ENCODE data around the gene PXMP2. TPM values are rescaled to one million over a fixed set of nuclear protein-coding genes. Genes with fewer than 3 reads are reported as not detected.

PXMP2 gene
- total and polyA plus RNA-seq, 2 of the 8 experiments (the other 6 are each of a cell fraction or from before 2014, with no cell fraction given), result 13.8 to 15.1 TPM

GRCh38 chr12:132723764-132724140 is 36.4 kb downstream of the PXMP2 start:
- H4K8ac ChIP-seq (ENCODE audit: extremely low read depth, insufficient read depth, low read length), result no peak overlapping the region
- H4K20me1 ChIP-seq (replicated peaks in 1 of 2; ENCODE audit: control insufficient read depth in 1 of 2, insufficient read depth in 2 of 2, low read length in 2 of 2), result peaks cover 3 to 22% of the 10 kb centered on the region in 2 experiments
- H3K27ac ChIP-seq (ENCODE audit: low read depth, low read length), result no peak overlapping the region

More at GRCh38 chr12:132723764-132724140, 36.4 kb downstream of the PXMP2 start:
- no peak overlapping the region for H3K18ac ChIP-seq (ENCODE audit: extremely low read depth, low read length)
- no peak overlapping the region for H2BK120ac ChIP-seq (replicated peaks; ENCODE audit: low read depth, low read length)
- no peak overlapping the region for H4K91ac ChIP-seq (replicated peaks; ENCODE audit: insufficient read length, low read length)
- H2BK20ac ChIP-seq (ENCODE audit: low read length), result no peak overlapping the region
- H3K79me2 ChIP-seq (ENCODE audit: control insufficient read depth in 1 of 2, insufficient read depth in 2 of 2, low read length in 2 of 2), result no peaks in the 10 kb centered on the region; a peak in 1 of 4 replicates
- no peaks in the 10 kb centered on the region; a peak in 1 of 7 replicates for H3K27me3 ChIP-seq (replicated peaks in 1 of 4; ENCODE audit: control insufficient read depth in 3 of 4, extremely low read depth in 1 of 4, insufficient read depth in 3 of 4, low read length in 3 of 4)
- TF ChIP-seq SP2 (IDR thresholded peaks at IDR 0.05; ENCODE audit: low read length), result no peak
- no peak for TF ChIP-seq EGR1 (IDR thresholded peaks at IDR 0.05; ENCODE audit: borderline replicate concordance, low read depth, low read length)
- TF ChIP-seq POU5F1 (IDR thresholded peaks at IDR 0.05; ENCODE audit: low read depth, low read length), result no peak
- TF ChIP-seq KDM4A (IDR thresholded peaks at IDR 0.05; ENCODE audit: low read depth, low read length, severe bottlenecking), result no peak
- TF ChIP-seq CHD1 (IDR thresholded peaks at IDR 0.05; ENCODE audit: low read depth, low read length), result no peak
- TF ChIP-seq YY1 (IDR thresholded peaks at IDR 0.05; ENCODE audit: low read depth, low read length), result no peak
- TF ChIP-seq RXRA (IDR thresholded peaks at IDR 0.05; ENCODE audit: insufficient read depth, low read depth, low read length), result no peak
- no peak for TF ChIP-seq CBX8 (IDR thresholded peaks at IDR 0.05; ENCODE audit: borderline replicate concordance, low read depth, low read length)
- no peak for TF ChIP-seq MAX (IDR thresholded peaks at IDR 0.05)
- TF ChIP-seq RFX5 (IDR thresholded peaks at IDR 0.05; ENCODE audit: borderline replicate concordance, low read depth, low read length), result no peak
- TF ChIP-seq, protein P1, sequence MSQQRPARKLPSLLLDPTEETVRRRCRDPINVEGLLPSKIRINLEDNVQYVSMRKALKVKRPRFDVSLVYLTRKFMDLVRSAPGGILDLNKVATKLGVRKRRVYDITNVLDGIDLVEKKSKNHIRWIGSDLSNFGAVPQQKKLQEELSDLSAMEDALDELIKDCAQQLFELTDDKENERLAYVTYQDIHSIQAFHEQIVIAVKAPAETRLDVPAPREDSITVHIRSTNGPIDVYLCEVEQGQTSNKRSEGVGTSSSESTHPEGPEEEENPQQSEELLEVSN (IDR thresholded peaks at IDR 0.05), result no peak
- H3K4me3 ChIP-seq (ENCODE audit: extremely low read depth in 1 of 4, insufficient read depth in 2 of 4, low read depth in 3 of 4, low read length in 4 of 4), result no peak overlapping the region
- H2AFZ ChIP-seq (ENCODE audit: low read length), result no peak overlapping the region
- ChIA-PET CTCF (ENCODE audit: partially characterized antibody) (no interaction called here), POLR2A (ENCODE audit: partially characterized antibody) (interaction anchor here (0.7 to 5.7 kb wide), 5 partner anchors 10 to 32 kb away, joined by 3 to 21 read pairs (median 3); partner anchors contain the start of gene PGAM5)
- H3K23me2 ChIP-seq (ENCODE audit: low read depth, low read length), result no peaks in the 10 kb centered on the region
- H4K5ac ChIP-seq (ENCODE audit: insufficient read length, low read depth, low read length), result no peak overlapping the region
- no peak overlapping the region for H2BK15ac ChIP-seq (ENCODE audit: low read length)
- no peak overlapping the region for H3K4me2 ChIP-seq (ENCODE audit: insufficient read depth in 1 of 2, low read depth in 2 of 2, low read length in 2 of 2)
- no peak overlapping the region for H3K23ac ChIP-seq (ENCODE audit: insufficient read length)
- 100% methylated on average over 2 of the region's 2 CpGs; no CpG with 5 or more reads in 1 of the 2 experiments for WGBS, 2 experiments (ENCODE audit: extremely low coverage in 1 of 2, insufficient coverage in 1 of 2, insufficient read length in 1 of 2, insufficient replicate concordance in 2 of 2, low coverage in 1 of 2, low lambda C conversion rate in 2 of 2, missing lambda C conversion rate in 1 of 2)
- peaks cover 34 to 80% (median 57%) of the 10 kb centered on the region in 4 experiments for H3K36me3 ChIP-seq (ENCODE audit: control insufficient read depth in 2 of 4, insufficient read depth in 4 of 4, low read length in 3 of 4)
- H3K4me1 ChIP-seq (replicated peaks in 1 of 4; ENCODE audit: control insufficient read depth in 3 of 4, insufficient read depth in 4 of 4, low read length in 3 of 4), result no peaks in the 10 kb centered on the region
- DNase-seq (ENCODE audit: low read depth in 1 of 2, low spot score in 2 of 2) (no peak), FAIRE-seq (no peak)
- no peak overlapping the region for H3K4ac ChIP-seq (replicated peaks; ENCODE audit: insufficient read length, low read depth, low read length)
- H2BK5ac ChIP-seq (ENCODE audit: low read depth, low read length), result no peak overlapping the region
- no peaks in the 10 kb centered on the region for H3K79me1 ChIP-seq (ENCODE audit: low read depth, low read length)
- no peaks in the 10 kb centered on the region for H3K9me3 ChIP-seq (ENCODE audit: insufficient read depth in 2 of 2, low read depth in 1 of 2, low read length in 1 of 2)
- no peak overlapping the region for H3K56ac ChIP-seq (replicated peaks; ENCODE audit: insufficient read length, low read depth, low read length)
- H3K14ac ChIP-seq (ENCODE audit: insufficient read length), result no peak overlapping the region
- no peak overlapping the region for H3K9ac ChIP-seq (replicated peaks in 1 of 4; ENCODE audit: extremely low read depth in 1 of 4, low read depth in 3 of 4, low read length in 3 of 4)
- no peak overlapping the region for H2AK5ac ChIP-seq (ENCODE audit: low read depth, low read length)
- H2BK12ac ChIP-seq (ENCODE audit: low read depth, low read length), result no peak overlapping the region
